Subcutaneous abdominal adipose tissue (tissue), 5 donors: ENCODE results near the gene STT3B.

ENCODE experiments used
- H3K27ac ChIP-seq: one replicate; pipeline ENCODE4 v1.7.0; 2013; ENCODE audit warnings: low read depth, mild to moderate bottlenecking, inconsistent platforms, low read length, moderate library complexity
- H3K27me3 ChIP-seq, 5 donors: one replicate each; pipeline ENCODE4 v1.7.0; 2013; ENCODE audit warnings: low read length in 5 of 5, inconsistent platforms in 1 of 5; ENCODE audit not compliant: control insufficient read depth in 5 of 5, insufficient read depth in 4 of 5
- H3K36me3 ChIP-seq, 5 donors: one replicate each; pipeline ENCODE4 v1.7.0; 2013; ENCODE audit warnings: low read length in 5 of 5; ENCODE audit not compliant: control insufficient read depth in 5 of 5, insufficient read depth in 5 of 5
- H3K4me1 ChIP-seq, 5 donors: one replicate each; pipeline ENCODE4 v1.7.0; 2013; ENCODE audit warnings: low read length in 5 of 5, mild to moderate bottlenecking in 3 of 5, moderate library complexity in 1 of 5; ENCODE audit not compliant: control insufficient read depth in 5 of 5, insufficient read depth in 5 of 5
- H3K4me3 ChIP-seq, 5 donors: one replicate each; pipeline ENCODE4 v1.7.0; 2013; ENCODE audit warnings: low read length in 5 of 5, low read depth in 1 of 5
- H3K9ac ChIP-seq, 5 donors: one replicate each; pipeline ENCODE4 v1.7.0; 2013; ENCODE audit warnings: low read length in 5 of 5, mild to moderate bottlenecking in 4 of 5, moderate library complexity in 3 of 5
- H3K9me3 ChIP-seq, 5 donors: one replicate each; pipeline ENCODE4 v1.7.0; 2013; ENCODE audit warnings: low read length in 5 of 5; ENCODE audit not compliant: control insufficient read depth in 5 of 5
- donor health status: healthy.
- donor health status: healthy.
- donor health status: healthy.
- donor health status: healthy.
- donor health status: healthy.

STT3B gene

GRCh38 chr3:31531992-31532586 lies 636 bp upstream of the STT3B start:
- no peaks in the 10 kb centered on the region for H3K27me3 ChIP-seq
- H3K4me1 ChIP-seq, result peaks cover 0 to 43% (median 39%) of the 10 kb centered on the region in 5 donors
- H3K9ac ChIP-seq, result peak overlapping the region in 4 of 5 donors; percentile 68 to 94 (median 87)
- H3K36me3 ChIP-seq, result no peaks in the 10 kb centered on the region
- H3K27ac ChIP-seq, result peak overlapping the region; percentile 93
- peak overlapping the region; percentile 65 to 92 (median 88) for H3K4me3 ChIP-seq
- H3K9me3 ChIP-seq, result no peaks in the 10 kb centered on the region

DNA sequence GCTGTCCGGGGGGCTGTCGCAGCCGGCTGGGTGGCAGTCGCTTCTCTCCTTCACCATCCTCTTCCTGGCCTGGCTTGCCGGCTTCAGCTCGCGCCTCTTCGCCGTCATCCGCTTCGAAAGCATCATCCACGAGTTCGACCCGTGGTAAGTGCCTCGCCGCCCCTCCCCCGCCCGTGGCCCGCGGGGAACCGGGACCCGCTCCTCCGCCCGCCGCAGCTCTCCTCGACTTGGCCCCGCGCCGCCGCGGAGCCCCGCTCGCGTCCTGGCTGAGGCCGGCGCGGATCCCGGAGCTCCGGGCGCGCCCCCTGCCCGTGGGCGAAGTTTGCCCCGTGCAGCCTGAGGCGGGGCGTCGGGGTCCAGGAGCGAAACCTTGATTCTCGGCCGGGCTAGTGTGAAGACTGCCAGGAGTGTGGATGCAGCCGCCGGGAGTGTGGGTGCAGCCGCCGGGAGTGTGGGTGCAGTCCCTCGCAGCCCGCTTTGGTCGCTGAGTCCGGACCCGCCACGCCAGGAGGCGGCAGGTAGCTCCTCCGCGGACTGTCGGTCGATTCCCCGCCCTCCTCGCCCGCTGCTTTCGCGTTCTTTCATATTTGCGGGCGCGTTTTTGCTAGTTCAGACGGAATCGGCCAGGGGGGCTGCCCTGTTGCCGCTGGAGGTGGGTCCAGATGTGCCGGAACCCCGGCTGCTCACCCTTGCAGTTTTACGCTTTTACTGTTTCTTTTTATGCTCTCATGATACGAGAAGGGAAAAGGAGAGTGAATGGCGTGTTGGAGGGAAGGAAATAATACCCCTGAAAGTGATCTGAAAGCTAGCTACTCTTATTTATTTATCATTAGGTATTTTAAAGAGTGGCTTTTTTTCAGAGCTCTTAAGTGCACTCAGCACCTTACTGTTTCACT lies 692 bp downstream of the STT3B start:
- Histone ChIP-seq H3K4me1 (peaks cover 0 to 43% (median 40%) of the 10 kb centered on the region in 5 donors), H3K9me3 (no peaks in the 10 kb centered on the region), H3K4me3 (peak overlapping the region; percentile 65 to 89 (median 83)), H3K27ac (peak overlapping the region; percentile 93), H3K27me3 (no peaks in the 10 kb centered on the region), H3K9ac (peak overlapping the region; percentile 43 to 94 (median 86)), H3K36me3 (no peaks in the 10 kb centered on the region)

- Histone ChIP-seq H3K9ac (peak overlapping the region; percentile 43 to 94 (median 86)), H3K27me3 (no peaks in the 10 kb centered on the region), H3K27ac (peak overlapping the region; percentile 93), H3K36me3 (no peaks in the 10 kb centered on the region), H3K9me3 (no peaks in the 10 kb centered on the region), H3K4me3 (peak overlapping the region; percentile 65 to 89 (median 83)), H3K4me1 (peaks cover 0 to 43% (median 40%) of the 10 kb centered on the region in 5 donors)
Measured at GRCh38 chr3:31534065-31534425, 1.3 kb downstream of the STT3B start.

- Histone ChIP-seq H3K4me1 (peaks cover 0 to 41% (median 39%) of the 10 kb centered on the region in 5 donors), H3K4me3 (no peak overlapping the region), H3K36me3 (no peaks in the 10 kb centered on the region), H3K9me3 (no peaks in the 10 kb centered on the region), H3K9ac (no peak overlapping the region), H3K27ac (no peak overlapping the region), H3K27me3 (no peaks in the 10 kb centered on the region)
Measured at GRCh38 chr3:31536497-31536896, 3.8 kb downstream of the STT3B start.

- Histone ChIP-seq H3K36me3 (no peaks in the 10 kb centered on the region), H3K9me3 (no peaks in the 10 kb centered on the region), H3K4me1 (peaks cover 0 to 42% (median 38%) of the 10 kb centered on the region in 5 donors), H3K27ac (no peak overlapping the region), H3K27me3 (no peaks in the 10 kb centered on the region), H3K4me3 (no peak overlapping the region), H3K9ac (no peak overlapping the region)
Measured at GRCh38 chr3:31538801-31539200, 6.1 kb downstream of the STT3B start.

DNA sequence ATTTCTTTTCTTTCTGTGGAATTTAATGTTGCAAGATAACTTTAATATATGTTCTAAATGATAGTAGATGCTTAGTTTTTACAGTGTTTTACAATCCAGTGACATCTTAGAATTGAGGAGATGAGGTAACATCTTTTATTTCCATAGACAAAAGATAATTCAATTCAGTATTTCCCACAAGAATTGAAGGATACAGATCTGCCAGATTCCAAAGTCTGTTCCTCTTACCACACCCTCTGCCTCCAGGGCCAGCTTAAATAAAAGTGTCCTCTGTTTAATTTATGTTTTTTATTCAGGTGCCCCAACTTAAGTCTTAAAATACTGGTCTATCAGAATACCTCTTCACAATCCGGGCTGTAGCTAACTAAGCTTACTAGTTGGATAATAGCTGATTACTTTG lies 6.5 kb downstream of the STT3B start:
- no peaks in the 10 kb centered on the region for H3K9me3 ChIP-seq
- H3K4me1 ChIP-seq, result peaks cover 0 to 39% (median 37%) of the 10 kb centered on the region in 5 donors

DNA sequence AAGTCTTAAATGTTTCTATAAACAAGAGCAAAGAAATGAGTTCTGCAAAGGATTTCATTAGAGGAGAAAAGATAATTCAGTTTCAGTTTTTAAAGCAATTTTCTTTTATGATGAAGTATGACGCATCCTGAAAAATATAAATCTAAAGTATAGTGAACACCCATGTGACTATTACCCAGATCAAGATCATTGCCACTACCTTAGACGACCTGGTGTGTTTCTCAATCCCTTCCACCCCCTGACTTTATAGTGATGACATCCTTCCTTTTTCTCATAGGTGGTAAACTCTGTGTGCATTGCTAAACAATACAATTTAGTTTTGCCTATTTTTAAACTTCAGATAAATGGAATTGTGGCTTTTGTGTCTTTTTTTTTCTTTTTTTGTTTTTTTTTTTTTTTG lies 8.4 kb downstream of the STT3B start:
- H3K9ac ChIP-seq, result peak overlapping the region in 1 of 5 donors; percentile 13
- H3K9me3 ChIP-seq, result no peaks in the 10 kb centered on the region
- no peak overlapping the region for H3K4me3 ChIP-seq
- no peaks in the 10 kb centered on the region for H3K27me3 ChIP-seq
- peaks cover 1 to 38% (median 31%) of the 10 kb centered on the region in 5 donors for H3K4me1 ChIP-seq
- H3K27ac ChIP-seq, result no peak overlapping the region
- H3K36me3 ChIP-seq, result no peaks in the 10 kb centered on the region

More for the DNA sequence above, 6.5 kb downstream of the STT3B start:
- no peak overlapping the region for H3K4me3 ChIP-seq
- H3K27me3 ChIP-seq, result no peaks in the 10 kb centered on the region
- no peak overlapping the region for H3K27ac ChIP-seq
- no peaks in the 10 kb centered on the region for H3K36me3 ChIP-seq
- H3K9ac ChIP-seq, result no peak overlapping the region

GRCh38 chr3:31542246-31542645 lies 9.5 kb downstream of the STT3B start:
- peaks cover 2 to 38% (median 29%) of the 10 kb centered on the region in 5 donors for H3K4me1 ChIP-seq
- H3K36me3 ChIP-seq, result no peaks in the 10 kb centered on the region
- no peak overlapping the region for H3K4me3 ChIP-seq
- no peaks in the 10 kb centered on the region for H3K27me3 ChIP-seq
- no peak overlapping the region for H3K9ac ChIP-seq
- no peak overlapping the region for H3K27ac ChIP-seq
- no peaks in the 10 kb centered on the region for H3K9me3 ChIP-seq

DNA sequence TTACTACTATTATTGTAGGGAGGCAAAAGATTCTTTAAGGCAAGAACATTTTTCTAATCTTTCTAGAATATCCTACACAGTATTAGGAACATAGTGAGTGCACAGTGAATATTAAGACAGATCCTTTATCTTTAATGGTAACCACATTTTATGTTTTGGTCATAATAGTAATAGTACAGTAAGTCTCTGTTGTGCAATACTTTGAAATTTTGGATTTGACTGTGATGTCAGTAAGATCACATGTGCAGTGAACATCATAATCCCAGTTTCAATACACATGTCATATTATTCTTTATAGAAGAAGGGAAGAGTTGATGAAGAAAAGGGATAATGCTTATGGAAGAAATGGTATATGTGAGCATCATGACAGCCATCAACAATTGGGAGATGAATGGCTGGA lies 10.7 kb downstream of the STT3B start:
- Histone ChIP-seq H3K27me3 (no peaks in the 10 kb centered on the region), H3K4me1 (peaks cover 2 to 45% (median 35%) of the 10 kb centered on the region in 5 donors), H3K9me3 (no peaks in the 10 kb centered on the region), H3K4me3 (no peak overlapping the region), H3K9ac (no peak overlapping the region), H3K36me3 (no peaks in the 10 kb centered on the region), H3K27ac (no peak overlapping the region)

DNA sequence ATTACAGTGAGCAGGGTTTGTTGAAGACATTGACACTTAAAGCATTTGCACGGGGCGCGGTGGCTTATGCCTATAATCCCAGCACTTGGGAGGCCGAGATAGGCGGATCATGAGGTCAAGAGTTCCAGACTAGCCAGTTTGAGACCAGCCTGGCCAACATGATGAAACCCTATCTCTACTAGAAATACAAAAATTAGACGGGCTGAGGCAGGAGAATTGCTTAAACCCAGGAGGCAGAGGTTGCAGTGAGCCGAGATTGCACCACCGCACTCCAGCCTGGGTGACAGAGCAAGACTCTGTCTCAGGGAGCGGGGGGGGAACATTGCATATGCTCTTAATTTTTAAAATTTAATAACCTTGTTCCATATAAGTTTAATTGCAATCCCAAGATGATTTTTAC lies 11.9 kb downstream of the STT3B start:
- Histone ChIP-seq H3K9ac (peak overlapping the region in 2 of 5 donors; percentile 41 to 51), H3K27me3 (no peaks in the 10 kb centered on the region), H3K27ac (peak overlapping the region; percentile 71), H3K4me1 (peaks cover 2 to 42% (median 29%) of the 10 kb centered on the region in 5 donors), H3K4me3 (peak overlapping the region in 1 of 5 donors; percentile 13), H3K9me3 (no peaks in the 10 kb centered on the region), H3K36me3 (no peaks in the 10 kb centered on the region)
